Sigmoid colon (tissue), 7 donors: Measurements from ENCODE around the gene CASKIN1. TPM values are rescaled to one million over a fixed set of nuclear protein-coding genes. Genes with fewer than 3 reads are reported as not detected.

Experiments used
- DNase-seq: peaks from one replicate; pipeline ENCODE4 v3.0.0-alpha.2; 2019
- H3K27ac ChIP-seq, 4 donors: fragments of 200-600 bp; sonication (generic); one replicate each; pipeline ENCODE4 v1.5.1; 2016 to 2019; ENCODE audit warnings: mild to moderate bottlenecking in 1 of 4
- H3K27me3 ChIP-seq, 3 donors: fragments of 200-600 bp; sonication (generic); one replicate each; pipeline ENCODE4 v1.5.1; 2019; ENCODE audit warnings: mild to moderate bottlenecking in 1 of 3
- H3K36me3 ChIP-seq, 4 donors: fragments of 200-600 bp; sonication (generic); one replicate each; pipeline ENCODE4 v1.5.1; 2016 to 2019
- H3K4me1 ChIP-seq, 4 donors: fragments of 200-600 bp; sonication (generic); one replicate each; pipeline ENCODE4 v1.5.1; 2017 to 2019
- H3K4me3 ChIP-seq, 4 donors: fragments of 200-600 bp; sonication (generic); one replicate each; pipeline ENCODE4 v1.5.1; 2017 to 2019; ENCODE audit warnings: mild to moderate bottlenecking in 2 of 4, moderate library complexity in 1 of 4
- H3K9me3 ChIP-seq, 4 donors: fragments of 200-600 bp in 3 of 4; sonication (generic) in 3 of 4; one replicate each; pipeline versions ENCODE4 v1.5.1 to v1.6.1; 2013 to 2019
- EP300 ChIP-seq, 4 donors: sonication (generic); formaldehyde crosslinking; IDR thresholded peaks; one replicate each; pipeline ENCODE4 v1.6.1; 2017; ENCODE audit warnings: antibody characterized with exemption in 4 of 4
- POLR2A ChIP-seq, 2 donors: fragments of 450-650 bp; IDR thresholded peaks; one replicate each; pipeline ENCODE4 v1.6.1; 2016; ENCODE audit warnings: antibody characterized with exemption in 2 of 2, mild to moderate bottlenecking in 2 of 2, moderate library complexity in 2 of 2
- POLR2AphosphoS5 ChIP-seq, 4 donors: sonication (generic); formaldehyde crosslinking; IDR thresholded peaks; one replicate each; pipeline ENCODE4 v1.6.1; 2017; ENCODE audit warnings: antibody characterized with exemption in 4 of 4
- WGBS, 2 donors: extraction: QIAGEN DNeasy Blood & Tissue Kit; methylation state at CpG; one replicate each; pipeline ENCODE4 v1.1.7; 2013; 5-methylcytosine and 5-hydroxymethylcytosine counted together
- intact Hi-C: fragments of 100-400 bp; cut with DNase I; formaldehyde crosslinking; loops from one replicate; pipeline ENCODE4 v1.15.1; 2023
- polyA plus RNA-seq, 3 donors: library from polyadenylated mRNA; stranded (reverse); fragments of 200-250 nt; gene quantifications; one replicate each; pipeline ENCODE4 v1.2.3, GENCODE V29; 2013
- total RNA-seq, 4 donors: library from RNA; depleted of rRNA; stranded (reverse); fragments of >200 nt; gene quantifications; one replicate each; pipeline ENCODE4 v1.1.0, GENCODE V29; 2016
- TF ChIP-seq, protein P1 (sequence below), 4 experiments: fragments of 450-650 bp in 3 of 4; fragments of 200-600 bp in 1 of 4; IDR thresholded peaks; one replicate each; pipeline ENCODE4 v1.5.1; 2016 to 2019; ENCODE audit warnings: antibody characterized with exemption in 4 of 4, mild to moderate bottlenecking in 3 of 4, moderate library complexity in 2 of 4
- donor health status: healthy with polysubstance abuse.
- donor health status: Bipolar disorder and iron deficiency.
- donor health status: healthy.

CASKIN1 gene
- total and polyA plus RNA-seq, 7 donors, result under 0.01 to 0.55 (median 0.31) TPM; not detected in 1

GRCh38 chr16:2186505-2186904 lies 9.9 kb downstream of the CASKIN1 start:
- WGBS, 2 donors, result 83 to 89% methylated on average over 20 of the region's 20 CpGs
- TF ChIP-seq POLR2A (IDR thresholded peaks at IDR 0.05), result no peak
- TF ChIP-seq, protein P1, sequence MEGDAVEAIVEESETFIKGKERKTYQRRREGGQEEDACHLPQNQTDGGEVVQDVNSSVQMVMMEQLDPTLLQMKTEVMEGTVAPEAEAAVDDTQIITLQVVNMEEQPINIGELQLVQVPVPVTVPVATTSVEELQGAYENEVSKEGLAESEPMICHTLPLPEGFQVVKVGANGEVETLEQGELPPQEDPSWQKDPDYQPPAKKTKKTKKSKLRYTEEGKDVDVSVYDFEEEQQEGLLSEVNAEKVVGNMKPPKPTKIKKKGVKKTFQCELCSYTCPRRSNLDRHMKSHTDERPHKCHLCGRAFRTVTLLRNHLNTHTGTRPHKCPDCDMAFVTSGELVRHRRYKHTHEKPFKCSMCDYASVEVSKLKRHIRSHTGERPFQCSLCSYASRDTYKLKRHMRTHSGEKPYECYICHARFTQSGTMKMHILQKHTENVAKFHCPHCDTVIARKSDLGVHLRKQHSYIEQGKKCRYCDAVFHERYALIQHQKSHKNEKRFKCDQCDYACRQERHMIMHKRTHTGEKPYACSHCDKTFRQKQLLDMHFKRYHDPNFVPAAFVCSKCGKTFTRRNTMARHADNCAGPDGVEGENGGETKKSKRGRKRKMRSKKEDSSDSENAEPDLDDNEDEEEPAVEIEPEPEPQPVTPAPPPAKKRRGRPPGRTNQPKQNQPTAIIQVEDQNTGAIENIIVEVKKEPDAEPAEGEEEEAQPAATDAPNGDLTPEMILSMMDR (IDR thresholded peaks at IDR 0.05), result no peak
- Histone ChIP-seq H3K4me1 (no peaks in the 10 kb centered on the region), H3K27ac (no peak overlapping the region), H3K9me3 (no peaks in the 10 kb centered on the region), H3K27me3 (no peaks in the 10 kb centered on the region), H3K4me3 (no peak overlapping the region), H3K36me3 (no peaks in the 10 kb centered on the region)
- intact Hi-C loops, result no loop called here
- DNase-seq, result no peak

GRCh38 chr16:2186064-2186463 lies 10.3 kb downstream of the CASKIN1 start:
- Histone ChIP-seq H3K36me3 (no peaks in the 10 kb centered on the region), H3K4me1 (no peaks in the 10 kb centered on the region), H3K4me3 (no peak overlapping the region), H3K9me3 (no peaks in the 10 kb centered on the region), H3K27ac (no peak overlapping the region), H3K27me3 (no peaks in the 10 kb centered on the region)
- DNase-seq, result no peak
- intact Hi-C loops, result no loop called here
- WGBS, 2 donors, result 77 to 89% methylated on average over 13 of the region's 13 CpGs
- TF ChIP-seq EP300 (IDR thresholded peaks at IDR 0.05) (no peak), POLR2A (IDR thresholded peaks at IDR 0.05) (no peak), POLR2AphosphoS5 (IDR thresholded peaks at IDR 0.05) (no peak)
- TF ChIP-seq, protein P1 (IDR thresholded peaks at IDR 0.05), result no peak

GRCh38 chr16:2184962-2185361 lies 11.4 kb downstream of the CASKIN1 start:
- Histone ChIP-seq H3K27me3 (no peaks in the 10 kb centered on the region), H3K36me3 (no peaks in the 10 kb centered on the region), H3K27ac (no peak overlapping the region), H3K4me1 (no peaks in the 10 kb centered on the region), H3K4me3 (no peak overlapping the region), H3K9me3 (no peaks in the 10 kb centered on the region)
- TF ChIP-seq EP300 (IDR thresholded peaks at IDR 0.05) (no peak), POLR2AphosphoS5 (IDR thresholded peaks at IDR 0.05) (no peak), POLR2A (IDR thresholded peaks at IDR 0.05) (no peak)
- TF ChIP-seq, protein P1 (IDR thresholded peaks at IDR 0.05), result no peak
- WGBS, 2 donors, result 34 to 87% methylated on average over 20 of the region's 20 CpGs
- DNase-seq, result no peak
- intact Hi-C loops, result no loop called here

GRCh38 chr16:2184346-2184745 lies 12.1 kb downstream of the CASKIN1 start:
- DNase-seq, result no peak
- Histone ChIP-seq H3K36me3 (no peaks in the 10 kb centered on the region), H3K27ac (no peak overlapping the region), H3K27me3 (no peaks in the 10 kb centered on the region), H3K9me3 (no peaks in the 10 kb centered on the region), H3K4me3 (no peak overlapping the region), H3K4me1 (no peaks in the 10 kb centered on the region)
- WGBS, 2 donors, result 67 to 92% methylated on average over 19 of the region's 19 CpGs
- intact Hi-C loops, result no loop called here
- TF ChIP-seq EP300 (IDR thresholded peaks at IDR 0.05), result no peak
- TF ChIP-seq, protein P1 (IDR thresholded peaks at IDR 0.05), result no peak
- TF ChIP-seq POLR2AphosphoS5 (IDR thresholded peaks at IDR 0.05), result no peak
- no peak for TF ChIP-seq POLR2A (IDR thresholded peaks at IDR 0.05)

DNA sequence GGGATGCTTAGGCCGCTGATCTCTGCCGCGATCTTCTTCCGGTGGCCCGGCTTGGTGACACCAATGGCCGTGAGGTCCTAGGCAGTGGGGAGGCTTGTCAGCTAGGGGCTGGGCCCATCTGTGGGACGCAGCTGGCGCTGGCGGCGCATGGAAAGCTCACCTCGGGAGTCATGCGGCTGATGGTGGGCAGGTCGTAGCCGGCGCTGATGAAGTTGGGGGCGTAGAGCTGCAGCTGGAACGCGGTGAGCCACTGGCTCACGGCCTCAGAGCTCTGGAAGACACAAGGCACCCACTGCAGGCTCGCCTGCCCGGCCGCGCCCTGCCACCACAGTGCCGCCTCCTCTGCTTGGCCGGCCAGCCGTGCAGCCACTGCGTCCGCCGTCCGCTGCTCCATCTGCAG lies 12.7 kb downstream of the CASKIN1 start:
- 87 to 91% methylated on average over 30 of the region's 30 CpGs for WGBS, 2 donors
- H3K4me1 ChIP-seq, result no peaks in the 10 kb centered on the region
- no peak for DNase-seq
- peaks cover 0 to under 1% (median 0%) of the 10 kb centered on the region in 3 donors for H3K27me3 ChIP-seq
- H3K4me3 ChIP-seq, result no peak overlapping the region
- no peak for TF ChIP-seq POLR2AphosphoS5 (IDR thresholded peaks at IDR 0.05)
- no peak for TF ChIP-seq EP300 (IDR thresholded peaks at IDR 0.05)
- TF ChIP-seq, protein P1 (IDR thresholded peaks at IDR 0.05), result no peak
- no peak for TF ChIP-seq POLR2A (IDR thresholded peaks at IDR 0.05)
- no peaks in the 10 kb centered on the region for H3K36me3 ChIP-seq
- H3K27ac ChIP-seq, result no peak overlapping the region
- intact Hi-C loops, result no loop called here
- H3K9me3 ChIP-seq, result no peaks in the 10 kb centered on the region
